ENCODE data around the gene SLC29A2.

- no peak for TF ChIP-seq CTCF (IDR thresholded peaks at IDR 0.05; ENCODE audit: low read depth, low read length)
- no peak for TF ChIP-seq POLR2A (IDR thresholded peaks at IDR 0.05; ENCODE audit: extremely low read depth, insufficient read length)
- TF ChIP-seq, protein P1, sequence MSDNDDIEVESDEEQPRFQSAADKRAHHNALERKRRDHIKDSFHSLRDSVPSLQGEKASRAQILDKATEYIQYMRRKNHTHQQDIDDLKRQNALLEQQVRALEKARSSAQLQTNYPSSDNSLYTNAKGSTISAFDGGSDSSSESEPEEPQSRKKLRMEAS (IDR thresholded peaks at IDR 0.05; ENCODE audit: low read depth, low read length) = no peak
These were observed 40.5 kb upstream of the SLC29A2 start for GRCh38 chr11:66412110-66412509.

Data from NB4 (cell line).